ENCODE data around the gene OR6S1.
"Not testable (repeated sequence)": the region's sequence is repeated elsewhere in the genome, so short reads cannot be mapped to it uniquely, and the experiment has no call there.

Gene OR6S1

GRCh38 chr14:20607617-20608016 lies 33.9 kb downstream of the OR6S1 start:
- no peaks in the 10 kb centered on the region for H3K36me3 ChIP-seq (ENCODE audit: control insufficient read depth, insufficient read depth, low read length)
- H3K4me1 ChIP-seq (ENCODE audit: control insufficient read depth, insufficient read depth, low read length, poor library complexity, severe bottlenecking): peaks cover 2% of the 10 kb centered on the region
- WGBS, 2 experiments (ENCODE audit: insufficient coverage in 2 of 2): no CpG with 5 or more reads among the region's 5 CpGs
- no peaks in the 10 kb centered on the region for H3K9me3 ChIP-seq (ENCODE audit: control insufficient read depth, low read length)
- no peak overlapping the region for H3K4me3 ChIP-seq (ENCODE audit: extremely low read depth, insufficient read depth, low read length, poor library complexity, severe bottlenecking)
- H3K27ac ChIP-seq (ENCODE audit: low read depth, low read length, severe bottlenecking): no peak overlapping the region

GRCh38 chr14:20606902-20607242 lies 34.6 kb downstream of the OR6S1 start:
- H3K9me3 ChIP-seq (ENCODE audit: control insufficient read depth, low read length): no peaks in the 10 kb centered on the region
- H3K36me3 ChIP-seq (ENCODE audit: control insufficient read depth, insufficient read depth, low read length): no peaks in the 10 kb centered on the region
- H3K4me1 ChIP-seq (ENCODE audit: control insufficient read depth, insufficient read depth, low read length, poor library complexity, severe bottlenecking): no peaks in the 10 kb centered on the region
- WGBS, 2 experiments (ENCODE audit: insufficient coverage in 2 of 2): no CpG with 5 or more reads among the region's 2 CpGs
- no peak overlapping the region for H3K27ac ChIP-seq (ENCODE audit: low read depth, low read length, severe bottlenecking)
- H3K4me3 ChIP-seq (ENCODE audit: extremely low read depth, insufficient read depth, low read length, poor library complexity, severe bottlenecking): no peak overlapping the region

- Histone ChIP-seq H3K27ac (ENCODE audit: low read depth, low read length, severe bottlenecking) (no peak overlapping the region), H3K36me3 (ENCODE audit: control insufficient read depth, insufficient read depth, low read length) (no peaks in the 10 kb centered on the region), H3K4me1 (ENCODE audit: control insufficient read depth, insufficient read depth, low read length, poor library complexity, severe bottlenecking) (no peaks in the 10 kb centered on the region), H3K4me3 (ENCODE audit: extremely low read depth, insufficient read depth, low read length, poor library complexity, severe bottlenecking) (no peak overlapping the region), H3K9me3 (ENCODE audit: control insufficient read depth, low read length) (no peaks in the 10 kb centered on the region)
- 43 to 44% methylated on average over 7 to 8 of the region's 8 CpGs for WGBS, 2 experiments (ENCODE audit: insufficient coverage in 2 of 2)
These were observed 35.1 kb downstream of the OR6S1 start for GRCh38 chr14:20606190-20606901.

GRCh38 chr14:20603813-20604690 lies 37.4 kb downstream of the OR6S1 start:
- Histone ChIP-seq H3K4me3 (ENCODE audit: extremely low read depth, insufficient read depth, low read length, poor library complexity, severe bottlenecking) (no peak overlapping the region), H3K27ac (ENCODE audit: low read depth, low read length, severe bottlenecking) (no peak overlapping the region), H3K4me1 (ENCODE audit: control insufficient read depth, insufficient read depth, low read length, poor library complexity, severe bottlenecking) (no peaks in the 10 kb centered on the region), H3K36me3 (ENCODE audit: control insufficient read depth, insufficient read depth, low read length) (no peaks in the 10 kb centered on the region), H3K9me3 (ENCODE audit: control insufficient read depth, low read length) (no peaks in the 10 kb centered on the region)
- 91 to 96% methylated on average over 13 of the region's 13 CpGs for WGBS, 2 experiments (ENCODE audit: insufficient coverage in 2 of 2)

GRCh38 chr14:20602583-20602982 lies 38.9 kb downstream of the OR6S1 start:
- no peaks in the 10 kb centered on the region for H3K36me3 ChIP-seq (ENCODE audit: control insufficient read depth, insufficient read depth, low read length)
- H3K9me3 ChIP-seq (ENCODE audit: control insufficient read depth, low read length): no peaks in the 10 kb centered on the region
- H3K27ac ChIP-seq (ENCODE audit: low read depth, low read length, severe bottlenecking): no peak overlapping the region
- H3K4me1 ChIP-seq (ENCODE audit: control insufficient read depth, insufficient read depth, low read length, poor library complexity, severe bottlenecking): no peaks in the 10 kb centered on the region
- H3K4me3 ChIP-seq (ENCODE audit: extremely low read depth, insufficient read depth, low read length, poor library complexity, severe bottlenecking): no peak overlapping the region
- 86 to 97% methylated on average over 6 to 8 of the region's 9 CpGs for WGBS, 2 experiments (ENCODE audit: insufficient coverage in 2 of 2)

GRCh38 chr14:20601522-20601921 lies 40.0 kb downstream of the OR6S1 start:
- Histone ChIP-seq H3K36me3 (ENCODE audit: control insufficient read depth, insufficient read depth, low read length) (no peaks in the 10 kb centered on the region), H3K4me3 (ENCODE audit: extremely low read depth, insufficient read depth, low read length, poor library complexity, severe bottlenecking) (no peak overlapping the region), H3K9me3 (ENCODE audit: control insufficient read depth, low read length) (no peaks in the 10 kb centered on the region), H3K27ac (ENCODE audit: low read depth, low read length, severe bottlenecking) (no peak overlapping the region), H3K4me1 (ENCODE audit: control insufficient read depth, insufficient read depth, low read length, poor library complexity, severe bottlenecking) (no peaks in the 10 kb centered on the region)
- 88 to 93% methylated on average over 9 to 12 of the region's 12 CpGs for WGBS, 2 experiments (ENCODE audit: insufficient coverage in 2 of 2)

GRCh38 chr14:20597108-20597507 lies 44.4 kb downstream of the OR6S1 start:
- no peaks in the 10 kb centered on the region for H3K4me1 ChIP-seq (ENCODE audit: control insufficient read depth, insufficient read depth, low read length, poor library complexity, severe bottlenecking)
- H3K36me3 ChIP-seq (ENCODE audit: control insufficient read depth, insufficient read depth, low read length): no peaks in the 10 kb centered on the region
- 63% methylated on average over 1 of the region's 1 CpG; no CpG with 5 or more reads in 1 of the 2 experiments for WGBS, 2 experiments (ENCODE audit: insufficient coverage in 2 of 2)
- H3K27ac ChIP-seq (ENCODE audit: low read depth, low read length, severe bottlenecking): no peak overlapping the region
- no peaks in the 10 kb centered on the region for H3K9me3 ChIP-seq (ENCODE audit: control insufficient read depth, low read length)
- no peak overlapping the region for H3K4me3 ChIP-seq (ENCODE audit: extremely low read depth, insufficient read depth, low read length, poor library complexity, severe bottlenecking)

GRCh38 chr14:20595726-20596125 lies 45.8 kb downstream of the OR6S1 start:
- not testable (repeated sequence) for H3K36me3 ChIP-seq (ENCODE audit: control insufficient read depth, insufficient read depth, low read length); H3K27ac ChIP-seq (ENCODE audit: low read depth, low read length, severe bottlenecking); H3K9me3 ChIP-seq (ENCODE audit: control insufficient read depth, low read length); H3K4me3 ChIP-seq (ENCODE audit: extremely low read depth, insufficient read depth, low read length, poor library complexity, severe bottlenecking); H3K4me1 ChIP-seq (ENCODE audit: control insufficient read depth, insufficient read depth, low read length, poor library complexity, severe bottlenecking)
- 94 to 100% methylated on average over 1 to 3 of the region's 3 CpGs for WGBS, 2 experiments (ENCODE audit: insufficient coverage in 2 of 2)

- no peak overlapping the region for H3K27ac ChIP-seq (ENCODE audit: low read depth, low read length, severe bottlenecking)
- no peaks in the 10 kb centered on the region for H3K36me3 ChIP-seq (ENCODE audit: control insufficient read depth, insufficient read depth, low read length)
- H3K4me3 ChIP-seq (ENCODE audit: extremely low read depth, insufficient read depth, low read length, poor library complexity, severe bottlenecking): no peak overlapping the region
- no CpG with 5 or more reads among the region's 1 CpG for WGBS, 2 experiments (ENCODE audit: insufficient coverage in 2 of 2)
- no peaks in the 10 kb centered on the region for H3K4me1 ChIP-seq (ENCODE audit: control insufficient read depth, insufficient read depth, low read length, poor library complexity, severe bottlenecking)
- H3K9me3 ChIP-seq (ENCODE audit: control insufficient read depth, low read length): no peaks in the 10 kb centered on the region
These were observed 48.9 kb downstream of the OR6S1 start for GRCh38 chr14:20592574-20592973.

GRCh38 chr14:20591235-20591634 lies 50.3 kb downstream of the OR6S1 start, which contains the start of gene RNASE12:
Gene RNASE12 (minus strand): TSS chr14:20591376. CDS start chr14:20590723, 653 bp downstream.
- no peaks in the 10 kb centered on the region for H3K36me3 ChIP-seq (ENCODE audit: control insufficient read depth, insufficient read depth, low read length)
- 79 to 90% methylated on average over 3 to 4 of the region's 4 CpGs for WGBS, 2 experiments (ENCODE audit: insufficient coverage in 2 of 2)
- H3K4me1 ChIP-seq (ENCODE audit: control insufficient read depth, insufficient read depth, low read length, poor library complexity, severe bottlenecking): no peaks in the 10 kb centered on the region
- no peaks in the 10 kb centered on the region for H3K9me3 ChIP-seq (ENCODE audit: control insufficient read depth, low read length)
- no peak within 1 kb of the TSS for H3K27ac ChIP-seq (ENCODE audit: low read depth, low read length, severe bottlenecking)
- H3K4me3 ChIP-seq (ENCODE audit: extremely low read depth, insufficient read depth, low read length, poor library complexity, severe bottlenecking): no peak within 1 kb of the TSS
